CD14-positive monocyte (primary cell): ENCODE measurements around the gene TMEM37. TPM values are rescaled to one million over a fixed set of nuclear protein-coding genes. Genes with fewer than 3 reads are reported as not detected.

ENCODE experiments used
- DNase-seq, 3 donors: peaks; one replicate each; pipeline ENCODE4 v3.0.0-alpha.2; 2011 to 2022
- H2AFZ ChIP-seq: 2 replicates; pipeline ENCODE4 v1.6.0; 2012; ENCODE audit warnings: mild to moderate bottlenecking, low read depth, low read length, inconsistent platforms; ENCODE audit not compliant: insufficient read depth, poor library complexity, severe bottlenecking
- H3K27ac ChIP-seq, 2 donors: 1 replicate in 1 of 2; 2 replicates in 1 of 2; pipeline ENCODE4 v1.5.1; 2012 to 2013; ENCODE audit warnings: low read length in 2 of 2, control low read depth in 1 of 2, inconsistent platforms in 1 of 2, low read depth in 1 of 2, mild to moderate bottlenecking in 1 of 2
- H3K27me3 ChIP-seq, 2 donors: one replicate each; pipeline versions ENCODE4 v1.6.0 to v1.6.1; 2011 to 2013; ENCODE audit warnings: low read length in 2 of 2; ENCODE audit not compliant: control insufficient read depth in 2 of 2, insufficient read depth in 2 of 2
- H3K36me3 ChIP-seq, 2 donors: replicated peaks in 1 of 2; 1 replicate in 1 of 2; 2 replicates in 1 of 2; pipeline versions ENCODE4 v1.5.1 to v1.6.1; 2012 to 2013; ENCODE audit warnings: low read length in 2 of 2, control low read depth in 1 of 2, inconsistent platforms in 1 of 2, mild to moderate bottlenecking in 1 of 2; ENCODE audit not compliant: insufficient read depth in 2 of 2, control insufficient read depth in 1 of 2
- H3K4me1 ChIP-seq, 2 donors: 1 replicate in 1 of 2; 2 replicates in 1 of 2; pipeline versions ENCODE4 v1.5.1 to v1.6.1; 2012 to 2013; ENCODE audit warnings: low read length in 2 of 2, control low read depth in 1 of 2, inconsistent platforms in 1 of 2, mild to moderate bottlenecking in 1 of 2, moderate library complexity in 1 of 2; ENCODE audit not compliant: insufficient read depth in 2 of 2, control insufficient read depth in 1 of 2
- H3K4me2 ChIP-seq: replicated peaks from 2 replicates; pipeline ENCODE3; 2012; ENCODE audit warnings: low read length, moderate library complexity, mild to moderate bottlenecking; ENCODE audit not compliant: poor library complexity, severe bottlenecking; ENCODE audit errors: extremely low read depth
- H3K4me3 ChIP-seq, 3 experiments: fragments of 200-600 bp in 1 of 3; sonication (generic) in 1 of 3; replicated peaks in 1 of 3; 1 replicate in 2 of 3; 2 replicates in 1 of 3; pipeline ENCODE4 v1.5.1; 2011 to 2013; ENCODE audit warnings: low read length in 3 of 3, mild to moderate bottlenecking in 3 of 3, control low read depth in 2 of 3, low read depth in 2 of 3, inconsistent platforms in 1 of 3, moderate library complexity in 1 of 3
- H3K79me2 ChIP-seq: 2 replicates; pipeline ENCODE4 v1.6.0; 2012; ENCODE audit warnings: mild to moderate bottlenecking, control low read depth, inconsistent platforms, low read length, moderate library complexity; ENCODE audit not compliant: insufficient read depth
- H3K9ac ChIP-seq: 2 replicates; pipeline ENCODE4 v1.6.0; 2017; ENCODE audit warnings: low read length, mild to moderate bottlenecking; ENCODE audit not compliant: insufficient read depth, poor library complexity, severe bottlenecking
- H3K9me3 ChIP-seq, 2 donors: replicated peaks in 1 of 2; 1 replicate in 1 of 2; 2 replicates in 1 of 2; pipeline versions ENCODE4 v1.5.1 to v1.6.1; 2012 to 2013; ENCODE audit warnings: low read length in 2 of 2, control low read depth in 1 of 2; ENCODE audit not compliant: control insufficient read depth in 1 of 2, insufficient read depth in 1 of 2
- H4K20me1 ChIP-seq: 2 replicates; pipeline ENCODE4 v1.6.0; 2012; ENCODE audit warnings: mild to moderate bottlenecking, low read length, control low read depth, moderate library complexity; ENCODE audit not compliant: insufficient read depth
- H3K27ac Mint-ChIP-seq, 7 donors: one replicate each; pipeline ENCODE4 v1.8.0; 2020; ENCODE audit warnings: mild to moderate bottlenecking in 7 of 7, mixed read lengths in 7 of 7, moderate library complexity in 6 of 7, inconsistent platforms in 2 of 7
- H3K27me3 Mint-ChIP-seq, 3 donors: one replicate each; pipeline ENCODE4 v1.8.0; 2021 to 2022; ENCODE audit warnings: low read depth in 3 of 3, mild to moderate bottlenecking in 3 of 3, mixed read lengths in 3 of 3, moderate library complexity in 3 of 3, inconsistent platforms in 1 of 3
- H3K36me3 Mint-ChIP-seq, 2 donors: one replicate each; pipeline ENCODE4 v1.8.0; 2020; ENCODE audit warnings: mixed read lengths in 2 of 2, inconsistent platforms in 1 of 2, mild to moderate bottlenecking in 1 of 2
- H3K4me1 Mint-ChIP-seq: one replicate; pipeline ENCODE4 v1.8.0; 2020; ENCODE audit warnings: mild to moderate bottlenecking, mixed read lengths
- H3K4me3 Mint-ChIP-seq, 2 donors: one replicate each; pipeline ENCODE4 v1.8.0; 2020; ENCODE audit warnings: mild to moderate bottlenecking in 2 of 2, mixed read lengths in 2 of 2, moderate library complexity in 1 of 2
- H3K9me3 Mint-ChIP-seq, 7 donors: one replicate each; pipeline ENCODE4 v1.8.0; 2020 to 2022; ENCODE audit warnings: mixed read lengths in 7 of 7, mild to moderate bottlenecking in 6 of 7, moderate library complexity in 6 of 7, inconsistent platforms in 2 of 7
- WGBS: methylation state at CpG from one replicate; pipeline ENCODE4 v1.1.5; 2013; ENCODE audit warnings: missing lambda C conversion rate; ENCODE audit not compliant: insufficient coverage; 5-methylcytosine and 5-hydroxymethylcytosine counted together
- intact Hi-C, 2 donors: fragments of 100-400 bp; cut with micrococcal nuclease; formaldehyde crosslinking; loops; one replicate each; pipeline versions ENCODE4 v1.15.0 to v1.15.1; 2023
- polyA plus RNA-seq, 3 donors: library from polyadenylated mRNA; depleted of rRNA in 1 of 3; unstranded in 2 of 3; stranded (reverse) in 1 of 3; fragments of 300-500 nt in 2 of 3; fragments of >200 nt in 1 of 3; fragmentation: Illumina TruSeq in 2 of 3; gene quantifications; 1 replicate in 2 of 3; 2 replicates in 1 of 3; pipeline ENCODE4 v1.2.3, GENCODE V29; 2012 to 2021
- TF ChIP-seq, protein P1 (sequence below): fragments of 200-600 bp; IDR thresholded peaks from one replicate; pipeline ENCODE4 v1.8.0; 2022; ENCODE audit warnings: antibody characterized with exemption, mild to moderate bottlenecking

TMEM37 gene
- polyA plus RNA-seq, 3 donors, result not detected

DNA sequence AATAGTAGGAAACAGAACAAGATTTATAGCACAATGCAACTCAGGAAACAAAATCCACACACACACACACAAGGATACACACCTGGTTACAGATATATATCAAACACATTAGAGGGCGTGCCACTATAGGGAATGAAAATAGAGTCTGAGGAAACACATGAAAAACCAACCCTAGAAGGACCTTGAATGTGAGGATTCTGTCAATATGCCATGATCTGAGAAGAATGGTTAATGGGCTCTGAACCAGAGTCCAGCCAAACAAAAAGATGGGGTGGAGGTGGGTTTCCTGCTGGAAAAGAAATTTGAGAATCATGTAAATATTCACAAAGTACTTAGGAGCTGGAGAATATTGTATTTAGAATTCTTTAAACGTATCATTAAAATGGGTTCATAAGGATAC, 7.8 kb upstream of the TMEM37 start:
- H4K20me1 ChIP-seq, result no peaks in the 10 kb centered on the region
- H3K9ac ChIP-seq, result no peak overlapping the region
- Mint-ChIP-seq H3K27ac (no peak overlapping the region), H3K9me3 (peaks cover 2 to 6% (median 4%) of the 10 kb centered on the region in 7 donors), H3K4me3 (no peak overlapping the region), H3K36me3 (no peaks in the 10 kb centered on the region), H3K4me1 (peaks cover 6% of the 10 kb centered on the region), H3K27me3 (peaks cover 14 to 46% (median 34%) of the 10 kb centered on the region in 3 donors)
- H3K36me3 ChIP-seq, result no peaks in the 10 kb centered on the region
- no peak overlapping the region for H3K4me2 ChIP-seq
- H3K27me3 ChIP-seq, result peaks cover 2 to 6% of the 10 kb centered on the region in 2 donors
- TF ChIP-seq, protein P1, sequence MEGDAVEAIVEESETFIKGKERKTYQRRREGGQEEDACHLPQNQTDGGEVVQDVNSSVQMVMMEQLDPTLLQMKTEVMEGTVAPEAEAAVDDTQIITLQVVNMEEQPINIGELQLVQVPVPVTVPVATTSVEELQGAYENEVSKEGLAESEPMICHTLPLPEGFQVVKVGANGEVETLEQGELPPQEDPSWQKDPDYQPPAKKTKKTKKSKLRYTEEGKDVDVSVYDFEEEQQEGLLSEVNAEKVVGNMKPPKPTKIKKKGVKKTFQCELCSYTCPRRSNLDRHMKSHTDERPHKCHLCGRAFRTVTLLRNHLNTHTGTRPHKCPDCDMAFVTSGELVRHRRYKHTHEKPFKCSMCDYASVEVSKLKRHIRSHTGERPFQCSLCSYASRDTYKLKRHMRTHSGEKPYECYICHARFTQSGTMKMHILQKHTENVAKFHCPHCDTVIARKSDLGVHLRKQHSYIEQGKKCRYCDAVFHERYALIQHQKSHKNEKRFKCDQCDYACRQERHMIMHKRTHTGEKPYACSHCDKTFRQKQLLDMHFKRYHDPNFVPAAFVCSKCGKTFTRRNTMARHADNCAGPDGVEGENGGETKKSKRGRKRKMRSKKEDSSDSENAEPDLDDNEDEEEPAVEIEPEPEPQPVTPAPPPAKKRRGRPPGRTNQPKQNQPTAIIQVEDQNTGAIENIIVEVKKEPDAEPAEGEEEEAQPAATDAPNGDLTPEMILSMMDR, result no peak
- H2AFZ ChIP-seq, result no peak overlapping the region
- no peak for DNase-seq
- peaks cover 0 to 2% of the 10 kb centered on the region in 2 donors for H3K9me3 ChIP-seq
- peaks cover 0 to 6% of the 10 kb centered on the region in 2 donors for H3K4me1 ChIP-seq
- 100% methylated on average over 1 of the region's 2 CpGs for WGBS
- H3K79me2 ChIP-seq, result no peaks in the 10 kb centered on the region
- no peak overlapping the region for H3K27ac ChIP-seq
- H3K4me3 ChIP-seq, result no peak overlapping the region
- intact Hi-C loops, result no loop called here

GRCh38 chr2:119424284-119425118, 7.2 kb upstream of the TMEM37 start:
- no peak overlapping the region for H3K4me3 ChIP-seq
- intact Hi-C loops, result no loop called here

More at GRCh38 chr2:119424284-119425118, 7.2 kb upstream of the TMEM37 start:
- TF ChIP-seq, protein P1, result no peak
- peaks cover 0 to 2% of the 10 kb centered on the region in 2 donors for H3K9me3 ChIP-seq
- Mint-ChIP-seq H3K9me3 (peaks cover 2 to 6% (median 4%) of the 10 kb centered on the region in 7 donors), H3K36me3 (no peaks in the 10 kb centered on the region), H3K27ac (no peak overlapping the region), H3K4me1 (peaks cover 6% of the 10 kb centered on the region), H3K27me3 (peaks cover 20 to 48% (median 40%) of the 10 kb centered on the region in 3 donors), H3K4me3 (no peak overlapping the region)
- H4K20me1 ChIP-seq, result no peaks in the 10 kb centered on the region
- 93% methylated on average over 8 of the region's 10 CpGs for WGBS
- no peak overlapping the region for H3K4me2 ChIP-seq
- H3K4me1 ChIP-seq, result peaks cover 0 to 6% of the 10 kb centered on the region in 2 donors
- no peak for DNase-seq
- no peak overlapping the region for H3K27ac ChIP-seq
- no peaks in the 10 kb centered on the region for H3K79me2 ChIP-seq
- H3K36me3 ChIP-seq, result no peaks in the 10 kb centered on the region
- peaks cover 2 to 9% of the 10 kb centered on the region in 2 donors for H3K27me3 ChIP-seq
- H2AFZ ChIP-seq, result no peak overlapping the region
- H3K9ac ChIP-seq, result no peak overlapping the region
